T-helper 2 cell treated with Interferon-gamma antibody and Interleukin-4, amounts not matched to agents 5 μg/mL and 100 μg/mL, for 36 hours (primary cell): ENCODE data around the gene CYB561D1.

Source experiments
- DNase-seq: peaks from one replicate; pipeline ENCODE4 v3.0.0; 2021; ENCODE audit warnings: low spot score
- H3K27ac Mint-ChIP-seq: one replicate; pipeline ENCODE4 v1.8.0; 2021; ENCODE audit warnings: mild to moderate bottlenecking, mixed read lengths
- H3K27me3 Mint-ChIP-seq: one replicate; pipeline ENCODE4 v1.8.0; 2021; ENCODE audit warnings: low read depth, mixed read lengths
- H3K36me3 Mint-ChIP-seq: one replicate; pipeline ENCODE4 v1.8.0; 2021; ENCODE audit warnings: low read depth, mixed read lengths
- H3K4me1 Mint-ChIP-seq: one replicate; pipeline ENCODE4 v1.8.0; 2021; ENCODE audit warnings: low read depth, mixed read lengths
- H3K4me3 Mint-ChIP-seq: one replicate; pipeline ENCODE4 v1.8.0; 2022; ENCODE audit warnings: mild to moderate bottlenecking, moderate library complexity, mixed read lengths
- H3K9me3 Mint-ChIP-seq: one replicate; pipeline ENCODE4 v1.8.0; 2021; ENCODE audit warnings: mixed read lengths

The CYB561D1 gene

GRCh38 chr1:109534307-109534858 lies 40.5 kb downstream of the CYB561D1 start:
- peaks cover 19% of the 10 kb centered on the region for H3K4me1 Mint-ChIP-seq
- DNase-seq = no peak
- no peaks in the 10 kb centered on the region for H3K36me3 Mint-ChIP-seq
- H3K4me3 Mint-ChIP-seq = no peak overlapping the region
- no peaks in the 10 kb centered on the region for H3K9me3 Mint-ChIP-seq
- no peaks in the 10 kb centered on the region for H3K27me3 Mint-ChIP-seq
- no peak overlapping the region for H3K27ac Mint-ChIP-seq

- H3K27me3 Mint-ChIP-seq = no peaks in the 10 kb centered on the region
- no peak overlapping the region for H3K27ac Mint-ChIP-seq
- no peak for DNase-seq
- H3K4me1 Mint-ChIP-seq = peaks cover 19% of the 10 kb centered on the region
- H3K9me3 Mint-ChIP-seq = no peaks in the 10 kb centered on the region
- no peak overlapping the region for H3K4me3 Mint-ChIP-seq
- no peaks in the 10 kb centered on the region for H3K36me3 Mint-ChIP-seq
Measured at GRCh38 chr1:109535481-109535880, 41.6 kb downstream of the CYB561D1 start.

GRCh38 chr1:109535971-109536491 lies 42.1 kb downstream of the CYB561D1 start:
- Mint-ChIP-seq H3K4me3 (no peak overlapping the region), H3K36me3 (no peaks in the 10 kb centered on the region), H3K27ac (no peak overlapping the region), H3K4me1 (peaks cover 15% of the 10 kb centered on the region), H3K9me3 (no peaks in the 10 kb centered on the region), H3K27me3 (no peaks in the 10 kb centered on the region)
- no peak for DNase-seq

- no peaks in the 10 kb centered on the region for H3K9me3 Mint-ChIP-seq
- no peaks in the 10 kb centered on the region for H3K27me3 Mint-ChIP-seq
- H3K4me1 Mint-ChIP-seq = peaks cover 4% of the 10 kb centered on the region
- H3K36me3 Mint-ChIP-seq = no peaks in the 10 kb centered on the region
- H3K4me3 Mint-ChIP-seq = no peak overlapping the region
- DNase-seq = no peak
- no peak overlapping the region for H3K27ac Mint-ChIP-seq
Measured at GRCh38 chr1:109537450-109538178, 43.7 kb downstream of the CYB561D1 start.

GRCh38 chr1:109538827-109539555 lies 45.1 kb downstream of the CYB561D1 start:
- no peaks in the 10 kb centered on the region for H3K36me3 Mint-ChIP-seq
- no peak for DNase-seq
- no peaks in the 10 kb centered on the region for H3K27me3 Mint-ChIP-seq
- H3K9me3 Mint-ChIP-seq = no peaks in the 10 kb centered on the region
- H3K4me3 Mint-ChIP-seq = no peak overlapping the region
- H3K27ac Mint-ChIP-seq = no peak overlapping the region
- H3K4me1 Mint-ChIP-seq = no peaks in the 10 kb centered on the region

GRCh38 chr1:109539676-109540075 lies 45.8 kb downstream of the CYB561D1 start, which contains the start of gene GPR61:
GPR61 (plus strand) TSS chr1:109539872; CDS start chr1:109543023, 3,151 bp downstream.
- H3K4me1 Mint-ChIP-seq = no peaks in the 10 kb centered on the region
- H3K36me3 Mint-ChIP-seq = no peaks in the 10 kb centered on the region
- no peak within 1 kb of the TSS for H3K4me3 Mint-ChIP-seq
- H3K9me3 Mint-ChIP-seq = no peaks in the 10 kb centered on the region
- no peaks in the 10 kb centered on the region for H3K27me3 Mint-ChIP-seq
- DNase-seq = no peak
- no peak within 1 kb of the TSS for H3K27ac Mint-ChIP-seq

GRCh38 chr1:109541102-109541501 lies 47.2 kb downstream of the CYB561D1 start:
- Mint-ChIP-seq H3K27me3 (no peaks in the 10 kb centered on the region), H3K4me1 (peaks cover 4% of the 10 kb centered on the region), H3K36me3 (no peaks in the 10 kb centered on the region), H3K9me3 (no peaks in the 10 kb centered on the region), H3K27ac (no peak overlapping the region), H3K4me3 (no peak overlapping the region)
- no peak for DNase-seq

GRCh38 chr1:109542657-109543056 lies 48.8 kb downstream of the CYB561D1 start:
- Mint-ChIP-seq H3K4me1 (peaks cover 13% of the 10 kb centered on the region), H3K27me3 (no peaks in the 10 kb centered on the region), H3K36me3 (no peaks in the 10 kb centered on the region), H3K9me3 (no peaks in the 10 kb centered on the region), H3K4me3 (no peak overlapping the region), H3K27ac (no peak overlapping the region)
- DNase-seq = no peak

GRCh38 chr1:109543283-109543987 lies 49.5 kb downstream of the CYB561D1 start:
- H3K27me3 Mint-ChIP-seq = no peaks in the 10 kb centered on the region
- H3K4me1 Mint-ChIP-seq = peaks cover 13% of the 10 kb centered on the region
- H3K9me3 Mint-ChIP-seq = no peaks in the 10 kb centered on the region
- no peak for DNase-seq
- H3K4me3 Mint-ChIP-seq = no peak overlapping the region
- H3K27ac Mint-ChIP-seq = no peak overlapping the region
- peaks cover 2% of the 10 kb centered on the region for H3K36me3 Mint-ChIP-seq

- Mint-ChIP-seq H3K27ac (peak overlapping the region; percentile 48), H3K27me3 (no peaks in the 10 kb centered on the region), H3K9me3 (no peaks in the 10 kb centered on the region), H3K4me1 (peaks cover 16% of the 10 kb centered on the region), H3K4me3 (no peak overlapping the region), H3K36me3 (peaks cover 7% of the 10 kb centered on the region)
- no peak for DNase-seq
Measured at GRCh38 chr1:109543988-109544735, 50.3 kb downstream of the CYB561D1 start.

- peaks cover 30% of the 10 kb centered on the region for H3K4me1 Mint-ChIP-seq
- peaks cover 11% of the 10 kb centered on the region for H3K36me3 Mint-ChIP-seq
- peak overlapping the region; percentile 98 for H3K4me3 Mint-ChIP-seq
Measured at GRCh38 chr1:109546311-109547109, 52.6 kb downstream of the CYB561D1 start.

GRCh38 chr1:109547463-109548320 lies 53.8 kb downstream of the CYB561D1 start:
- DNase-seq = no peak
- H3K27me3 Mint-ChIP-seq = no peaks in the 10 kb centered on the region
- H3K27ac Mint-ChIP-seq = peak overlapping the region; percentile 99
- H3K4me1 Mint-ChIP-seq = peaks cover 31% of the 10 kb centered on the region
- H3K4me3 Mint-ChIP-seq = peak overlapping the region; percentile 98
- H3K9me3 Mint-ChIP-seq = no peaks in the 10 kb centered on the region
- peaks cover 13% of the 10 kb centered on the region for H3K36me3 Mint-ChIP-seq

More at GRCh38 chr1:109546311-109547109, 52.6 kb downstream of the CYB561D1 start:
- Mint-ChIP-seq H3K27me3 (no peaks in the 10 kb centered on the region), H3K27ac (peak overlapping the region; percentile 99), H3K9me3 (no peaks in the 10 kb centered on the region)
- DNase-seq = peak; percentile 78
